Dedifferentiated amniotic fluid mesenchymal stem cell (primary cell): ENCODE data around the gene CDCA4.

Experiments
- DNase-seq: peaks from one replicate; pipeline ENCODE4 v3.0.0-alpha.2; 2016; ENCODE audit errors: extremely low spot score

CDCA4 gene

GRCh38 chr14:104989236-104989950 is 31.5 kb downstream of the CDCA4 start:
- no peak for DNase-seq

- DNase-seq, result no peak
Measured at GRCh38 chr14:104986487-104987164, 34.3 kb downstream of the CDCA4 start.

- peak; percentile 67 for DNase-seq
Measured at GRCh38 chr14:104985675-104986486, 35.0 kb downstream of the CDCA4 start, which contains the start of gene CLBA1. TSS of gene CLBA1 (plus strand) at chr14:104985788. CDS start at chr14:104986432, 644 bp downstream.

DNA sequence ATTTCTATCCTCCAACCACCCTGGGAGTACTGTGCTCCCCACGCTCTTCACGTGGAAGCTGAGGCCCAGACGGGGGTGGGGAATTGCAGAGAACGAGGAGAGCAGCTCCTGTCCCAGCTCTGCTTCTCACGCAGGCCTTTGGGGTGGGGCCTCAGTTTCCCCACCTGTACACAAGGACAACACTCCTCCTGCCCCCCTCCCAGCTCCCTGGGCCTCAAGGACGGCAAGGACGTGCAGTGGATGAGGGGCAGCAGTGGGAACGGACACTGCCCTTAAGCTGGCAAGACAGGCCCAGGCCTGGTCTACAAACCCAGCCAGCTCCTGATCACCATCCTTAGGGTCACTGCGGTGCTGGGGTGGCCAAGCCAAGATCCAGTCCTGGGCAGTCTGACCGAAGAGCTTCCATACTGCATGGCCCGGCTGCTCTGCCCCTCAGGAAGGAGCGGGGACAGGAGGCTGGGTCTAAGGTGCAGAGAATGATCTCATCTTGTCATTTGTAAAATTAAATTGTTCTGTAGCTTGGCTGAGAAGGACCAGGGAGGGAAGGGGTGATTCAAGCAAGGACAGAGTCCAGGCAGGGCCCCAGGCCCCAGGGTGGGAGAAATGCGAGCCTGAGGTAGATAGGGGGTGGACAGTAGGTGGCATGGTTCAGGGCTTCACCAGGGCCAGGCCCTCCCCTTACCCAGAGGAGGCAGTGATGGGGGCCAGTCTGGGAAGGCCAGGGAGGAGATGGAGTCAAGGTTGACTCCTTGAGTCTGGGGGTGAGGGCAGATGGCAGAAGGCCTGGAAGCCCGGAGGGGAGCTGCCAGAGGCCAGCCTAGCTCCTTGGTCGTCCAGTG is 36.6 kb downstream of the CDCA4 start:
- no peak for DNase-seq

DNA sequence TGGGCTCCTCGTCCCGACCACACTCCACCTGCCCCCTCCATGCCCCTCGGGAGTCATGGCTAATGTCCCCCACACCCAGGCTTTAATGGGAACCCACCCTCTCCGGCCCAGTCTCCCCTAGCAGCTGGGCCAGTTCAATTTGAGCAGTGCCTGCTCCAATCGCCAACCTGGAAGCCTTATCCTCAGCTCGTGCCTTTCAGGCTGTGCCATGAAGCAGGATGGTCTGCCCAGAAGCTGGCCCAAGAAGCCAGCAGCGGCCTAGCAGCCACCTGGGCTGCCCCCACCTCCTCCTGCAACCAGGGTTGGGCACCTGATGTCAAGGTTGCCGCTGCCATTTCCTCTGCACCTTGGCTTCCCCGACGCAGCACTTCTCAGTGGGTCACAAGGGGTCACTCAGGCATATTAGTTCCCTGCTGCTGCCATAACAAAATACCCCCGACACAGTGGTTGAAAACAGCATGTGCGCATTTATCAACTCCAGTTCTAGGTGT is 37.6 kb downstream of the CDCA4 start:
- DNase-seq, result no peak

DNA sequence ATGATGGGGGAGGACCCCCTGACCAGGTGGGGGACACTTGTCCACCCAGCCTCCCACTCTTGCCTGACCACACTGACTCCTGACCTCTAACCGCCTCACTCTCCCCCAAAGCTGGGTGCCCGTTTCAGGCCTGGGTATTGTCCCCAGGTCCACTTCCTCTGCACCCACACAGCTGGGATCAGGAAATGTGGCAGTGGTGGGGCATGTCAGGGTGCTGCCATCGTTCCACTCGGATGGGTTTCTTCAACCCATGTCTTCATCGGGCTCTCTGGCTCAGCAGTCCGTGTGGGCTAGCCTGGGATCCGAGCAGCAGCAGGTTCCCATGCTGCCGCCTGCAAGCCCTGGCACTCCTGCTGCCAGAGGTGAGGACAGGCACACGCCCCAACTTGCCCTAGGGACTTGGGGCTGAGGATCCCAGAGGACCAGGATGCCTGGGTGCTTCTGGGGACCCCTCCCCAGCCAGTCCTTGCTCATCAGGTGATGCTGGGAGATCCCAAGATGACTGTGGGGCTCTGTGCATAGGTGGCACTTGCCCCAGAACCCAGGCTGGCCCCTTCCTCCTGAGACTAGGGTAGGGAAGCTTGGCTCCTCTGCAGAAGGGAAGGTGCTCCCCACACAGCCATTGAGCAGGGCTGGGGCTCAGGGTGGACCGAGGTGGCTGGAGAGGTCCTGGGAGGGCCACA is 38.2 kb downstream of the CDCA4 start:
- no peak for DNase-seq

- DNase-seq, result no peak
Measured at GRCh38 chr14:104981699-104982541, 39.0 kb downstream of the CDCA4 start.

GRCh38 chr14:104980611-104981531 is 40.0 kb downstream of the CDCA4 start:
- DNase-seq, result no peak

DNA sequence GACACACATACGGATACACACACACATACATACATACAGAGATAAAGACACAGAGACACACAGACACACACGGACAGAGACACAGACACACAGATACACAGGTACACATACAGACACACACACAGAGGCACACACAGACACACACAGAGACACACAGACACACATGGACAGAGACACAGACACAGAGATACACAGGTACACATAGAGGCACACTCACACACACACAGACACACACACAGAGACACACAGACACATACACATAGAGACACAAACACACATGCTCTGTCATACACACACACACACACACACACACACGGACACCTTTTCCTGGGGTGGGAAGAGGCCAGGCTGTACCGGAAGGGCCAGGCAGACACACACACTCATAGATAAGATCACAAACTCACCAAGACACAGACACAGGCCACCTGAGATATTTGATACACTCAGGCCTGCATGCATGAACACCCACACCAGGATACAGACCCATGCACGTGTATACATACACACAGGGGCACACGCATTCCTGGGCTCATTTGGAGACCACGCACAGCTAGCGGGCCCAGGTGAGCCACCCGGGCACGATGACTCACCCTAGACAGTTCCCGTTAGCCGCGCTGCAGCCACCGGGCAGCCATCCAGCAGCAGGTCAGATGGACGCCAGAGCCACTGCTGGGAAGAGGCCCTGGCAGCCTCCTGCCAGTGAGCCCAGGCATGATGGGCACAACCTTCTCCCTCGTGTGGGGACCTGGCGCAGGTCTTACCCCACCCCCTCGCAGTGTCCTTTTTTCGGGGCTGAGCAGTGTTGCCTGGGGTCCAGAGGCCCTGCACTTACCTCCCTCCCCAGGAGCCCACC is 40.9 kb downstream of the CDCA4 start:
- DNase-seq, result no peak

DNA sequence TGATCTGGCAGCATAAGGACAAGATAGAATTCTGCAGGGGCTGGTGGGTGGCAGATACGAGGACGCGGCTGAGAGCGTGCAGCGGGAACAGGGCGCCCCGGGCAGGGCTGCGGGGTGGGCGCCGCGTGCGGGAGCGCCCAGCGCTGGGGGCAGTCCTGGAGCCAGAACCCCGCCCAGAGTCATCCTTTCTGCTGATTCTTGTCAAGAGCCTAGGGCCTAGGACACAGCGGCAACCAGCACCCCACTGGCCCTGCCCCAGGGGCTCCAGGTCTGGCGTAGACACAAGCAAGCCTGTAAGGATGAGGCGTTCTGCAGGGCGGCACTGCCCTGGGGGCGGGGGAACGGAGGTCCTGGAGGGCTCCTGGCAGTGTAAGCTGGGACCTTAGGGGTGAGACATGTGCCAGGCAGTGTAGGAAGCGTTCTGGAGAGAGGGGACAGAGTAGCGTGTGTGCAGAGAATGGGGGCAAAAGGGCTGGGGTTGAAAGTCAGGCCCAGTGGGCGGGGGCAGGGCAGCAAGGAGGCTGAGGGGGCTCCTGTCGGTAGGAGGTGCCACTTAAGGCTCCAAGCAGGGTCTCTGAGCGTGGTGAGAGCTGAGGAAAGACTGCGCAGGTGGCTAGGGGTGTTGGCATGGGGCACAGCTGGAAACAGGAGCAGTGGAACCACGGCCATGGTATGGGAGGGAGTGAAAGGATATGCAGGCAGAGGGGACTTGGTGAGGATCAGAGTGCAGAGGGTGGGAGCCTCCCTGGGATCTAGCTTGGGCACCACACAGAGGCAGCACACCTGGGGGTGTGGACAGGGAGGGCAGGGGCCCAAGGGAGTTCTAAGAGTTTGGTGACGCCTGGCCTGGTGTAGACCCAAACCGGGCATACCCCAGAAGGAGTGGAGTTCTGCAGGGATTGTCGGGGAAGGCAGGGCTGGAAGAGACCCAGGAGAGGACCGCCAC is 41.9 kb downstream of the CDCA4 start:
- no peak for DNase-seq

GRCh38 chr14:104977681-104978653 is 42.9 kb downstream of the CDCA4 start, which contains the start of gene AHNAK2:
TSS of gene AHNAK2 (minus strand) at chr14:104978374. CDS start at chr14:104978237, 137 bp downstream.
- DNase-seq, result peak; percentile 32

DNA sequence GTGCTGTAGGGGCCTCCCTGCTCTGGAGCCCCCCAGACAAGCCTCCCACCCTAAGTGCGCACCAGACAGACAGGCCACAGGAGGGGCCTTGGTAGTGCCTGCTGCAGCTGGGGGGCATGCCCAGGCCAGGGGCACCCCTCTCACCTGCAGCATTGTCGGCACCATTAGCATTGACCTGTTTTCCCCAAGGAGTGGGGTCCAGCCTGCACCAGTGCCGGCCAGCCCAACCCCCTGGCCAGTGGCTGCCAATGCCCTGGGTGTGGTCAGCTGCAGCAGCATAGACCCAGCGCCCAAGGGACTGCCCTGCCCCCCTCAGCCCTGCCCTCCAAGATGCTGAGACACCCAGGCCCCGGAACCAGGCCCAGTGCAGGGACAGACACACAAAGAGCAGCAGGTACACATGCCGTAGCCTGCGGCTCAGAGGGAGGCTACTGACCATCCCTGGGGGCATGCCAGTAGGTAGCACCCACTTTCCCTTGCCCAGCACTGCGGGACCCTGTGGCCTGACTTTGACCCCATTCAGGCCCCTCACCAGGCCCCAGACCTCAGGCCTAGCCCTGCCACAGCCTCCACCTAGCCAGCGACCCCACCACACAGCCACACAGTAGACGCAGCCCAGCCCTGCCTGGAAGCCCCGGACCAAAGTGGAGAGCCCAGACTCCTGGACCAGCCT is 43.7 kb downstream of the CDCA4 start:
- DNase-seq, result no peak

- peak; percentile 54 for DNase-seq
Measured at GRCh38 chr14:104976198-104977007, 44.5 kb downstream of the CDCA4 start.
